Testis (tissue), 3 donors: Measurements from ENCODE around the gene MARCHF3. TPM values are rescaled to one million over a fixed set of nuclear protein-coding genes. Genes with fewer than 3 reads are reported as not detected.

Experiments
- DNase-seq: peaks from one replicate; pipeline ENCODE4 v3.0.0-alpha.2; 2019
- H3K27ac ChIP-seq, 2 donors: fragments of 200-600 bp; sonication (generic); one replicate each; pipeline ENCODE4 v1.5.1; 2019
- H3K27me3 ChIP-seq: fragments of 200-600 bp; sonication (generic); one replicate; pipeline ENCODE4 v1.5.1; 2019
- H3K36me3 ChIP-seq: fragments of 200-600 bp; sonication (generic); one replicate; pipeline ENCODE4 v1.5.1; 2017; ENCODE audit warnings: low read depth; ENCODE audit errors: missing control alignments
- H3K4me1 ChIP-seq: fragments of 200-600 bp; sonication (generic); one replicate; pipeline ENCODE4 v1.5.1; 2019
- H3K4me3 ChIP-seq, 2 donors: fragments of 200-600 bp; sonication (generic); one replicate each; pipeline ENCODE4 v1.5.1; 2017 to 2019
- H3K9me3 ChIP-seq: fragments of 200-600 bp; sonication (generic); one replicate; pipeline ENCODE4 v1.5.1; 2017
- CTCF ChIP-seq, 3 experiments: fragments of 450-650 bp in 2 of 3; fragments of 200-600 bp in 1 of 3; sonication (generic) in 1 of 3; IDR thresholded peaks; one replicate each; pipeline ENCODE4 v1.5.1; 2016 to 2019; ENCODE audit warnings: antibody characterized with exemption in 3 of 3, mild to moderate bottlenecking in 2 of 3, moderate library complexity in 1 of 3
- POLR2A ChIP-seq: fragments of 450-650 bp; IDR thresholded peaks from one replicate; pipeline ENCODE4 v1.6.1; 2017; ENCODE audit warnings: antibody characterized with exemption, mild to moderate bottlenecking, moderate library complexity
- WGBS, 2 donors: methylation state at CpG; one replicate each; pipeline ENCODE4 v1.1.5; 2018; 5-methylcytosine and 5-hydroxymethylcytosine counted together
- intact Hi-C: fragments of 100-400 bp; cut with DNase I; formaldehyde crosslinking; loops from one replicate; pipeline ENCODE4 v1.15.1; 2023; ENCODE audit warnings: low total_unique reads
- polyA plus RNA-seq: library from polyadenylated mRNA; stranded (reverse); fragments of 350-450 nt; fragmentation: Illumina TruSeq; extraction: RNeasy Lipid Tissue Mini Kit (QIAGEN cat#74804); gene quantifications from one replicate; pipeline ENCODE4 v1.2.3, GENCODE V29; 2014; ENCODE audit warnings: low read depth, low replicate concordance; ENCODE audit not compliant: insufficient read depth
- total RNA-seq, 2 donors: library from RNA; depleted of rRNA; stranded (reverse); fragments of >200 nt; gene quantifications; one replicate each; pipeline ENCODE4 v1.2.3, GENCODE V29; 2016

MARCHF3 gene
- total and polyA plus RNA-seq, 3 donors from 2014 or later: 34.0 to 81.9 (median 38.8) TPM

GRCh38 chr5:127015716-127016115 is 14.6 kb downstream of the MARCHF3 start:
- no peak for TF ChIP-seq POLR2A
- TF ChIP-seq CTCF (IDR thresholded peaks at IDR 0.05): no peak
- no peaks in the 10 kb centered on the region for H3K9me3 ChIP-seq
- H3K27me3 ChIP-seq: no peaks in the 10 kb centered on the region
- no peaks in the 10 kb centered on the region for H3K36me3 ChIP-seq
- peaks cover 7% of the 10 kb centered on the region for H3K4me1 ChIP-seq
- DNase-seq: no peak
- no peak overlapping the region for H3K4me3 ChIP-seq
- intact Hi-C loops: no loop called here
- no peak overlapping the region for H3K27ac ChIP-seq
- 81 to 89% methylated on average over 4 of the region's 4 CpGs for WGBS, 2 donors

DNA sequence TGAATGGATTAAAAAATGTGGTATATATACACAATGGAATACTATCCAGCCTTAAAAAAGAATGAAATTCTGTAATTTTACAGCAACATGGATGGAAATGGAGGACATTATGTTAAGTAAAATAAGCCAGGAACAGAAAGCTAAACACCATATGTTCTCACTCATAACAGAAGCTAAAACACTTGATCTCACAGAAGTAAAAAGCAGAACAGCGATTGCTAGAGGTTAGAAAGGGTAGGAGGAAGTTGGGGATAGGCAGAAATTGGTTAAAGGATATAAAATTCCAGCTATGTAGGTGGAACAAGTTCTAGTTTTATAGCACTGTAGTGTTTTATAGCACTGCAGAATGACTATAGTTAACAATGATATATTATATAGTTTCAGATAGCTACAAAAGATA is 15.8 kb downstream of the MARCHF3 start:
- no peak overlapping the region for H3K27ac ChIP-seq
- no peak for DNase-seq
- WGBS, 2 donors: 74 to 96% methylated on average over 1 of the region's 1 CpG
- H3K27me3 ChIP-seq: no peaks in the 10 kb centered on the region
- H3K4me1 ChIP-seq: peaks cover 7% of the 10 kb centered on the region
- intact Hi-C loops: no loop called here
- H3K9me3 ChIP-seq: no peaks in the 10 kb centered on the region
- H3K36me3 ChIP-seq: no peaks in the 10 kb centered on the region
- TF ChIP-seq CTCF (IDR thresholded peaks at IDR 0.05) (no peak), POLR2A (no peak)
- H3K4me3 ChIP-seq: no peak overlapping the region

DNA sequence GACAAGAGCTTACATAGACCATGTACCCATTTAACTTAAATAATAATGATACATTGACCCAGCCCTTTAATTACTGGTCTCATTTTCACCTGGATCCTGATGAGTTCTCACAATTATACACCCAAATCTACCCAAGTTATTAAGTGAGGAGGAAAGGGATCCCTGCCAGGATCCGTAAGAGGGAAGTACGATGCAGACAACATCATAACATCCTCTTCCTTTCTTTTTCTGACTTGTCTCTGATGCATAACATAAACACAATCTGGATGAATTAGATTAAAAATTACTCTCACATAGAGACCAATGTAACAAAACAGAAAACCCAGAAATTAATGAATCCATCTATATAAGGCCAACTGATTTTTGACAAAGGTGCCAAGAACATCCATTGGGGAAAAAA is 17.0 kb downstream of the MARCHF3 start:
- TF ChIP-seq CTCF (IDR thresholded peaks at IDR 0.05) (no peak), POLR2A (no peak)
- Histone ChIP-seq H3K4me1 (peaks cover 7% of the 10 kb centered on the region), H3K27ac (no peak overlapping the region), H3K9me3 (no peaks in the 10 kb centered on the region), H3K27me3 (no peaks in the 10 kb centered on the region), H3K4me3 (no peak overlapping the region), H3K36me3 (no peaks in the 10 kb centered on the region)
- intact Hi-C loops: no loop called here
- WGBS, 2 donors: 72 to 92% methylated on average over 2 of the region's 2 CpGs
- DNase-seq: no peak

DNA sequence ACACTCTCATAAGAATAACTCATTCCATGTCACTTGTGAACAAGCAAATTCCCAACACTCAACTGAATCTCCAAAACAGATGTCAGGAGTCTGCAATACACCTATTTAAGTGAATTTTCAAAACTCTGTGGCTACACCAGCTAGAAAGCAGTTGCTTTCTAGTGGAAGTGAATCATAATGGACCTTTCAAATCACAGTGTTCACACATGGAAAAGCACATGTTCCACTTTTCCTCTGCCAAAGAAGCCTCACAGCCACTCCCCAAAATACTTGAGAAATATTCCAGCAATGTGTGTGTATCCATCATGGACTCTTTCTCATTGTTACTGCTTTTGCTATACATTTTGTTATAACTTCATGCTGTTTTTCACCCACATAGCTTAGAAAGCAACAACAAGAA is 17.4 kb downstream of the MARCHF3 start:
- Histone ChIP-seq H3K9me3 (no peaks in the 10 kb centered on the region), H3K4me1 (peaks cover 9% of the 10 kb centered on the region), H3K36me3 (no peaks in the 10 kb centered on the region), H3K4me3 (no peak overlapping the region), H3K27me3 (no peaks in the 10 kb centered on the region), H3K27ac (no peak overlapping the region)
- TF ChIP-seq POLR2A (no peak), CTCF (IDR thresholded peaks at IDR 0.05) (no peak)
- intact Hi-C loops: no loop called here
- no peak for DNase-seq

DNA sequence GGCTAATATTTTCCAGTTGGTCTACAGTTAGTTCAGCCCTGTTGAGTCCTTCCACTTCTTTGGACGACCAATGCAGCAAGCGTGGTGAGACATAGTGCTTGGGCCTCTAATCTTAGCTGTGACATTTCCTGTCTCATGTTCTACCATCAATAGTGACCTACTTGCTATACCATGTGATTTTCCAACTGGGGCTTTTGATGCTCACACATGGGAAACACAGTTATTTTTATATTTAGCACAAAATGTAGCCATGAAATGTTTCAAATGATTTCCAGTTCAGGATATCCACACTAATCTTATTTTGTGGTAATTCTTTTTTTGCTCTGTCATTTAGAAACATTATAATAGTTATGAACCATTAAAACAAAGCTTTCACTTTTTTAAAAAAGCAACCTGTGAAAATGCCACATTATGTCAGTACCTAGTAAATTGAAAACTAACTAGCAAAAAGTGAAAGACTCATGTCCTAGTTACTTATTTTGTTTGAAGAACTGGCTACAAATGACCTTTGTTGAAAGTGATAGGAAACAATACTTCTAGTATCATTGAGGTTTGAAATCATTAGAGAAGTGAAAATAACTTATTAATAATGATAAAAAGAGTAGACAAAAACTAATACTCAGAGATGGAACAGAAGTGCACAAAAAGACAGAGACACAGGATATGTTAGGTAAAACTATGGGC is 18.3 kb downstream of the MARCHF3 start:
- no peak overlapping the region for H3K4me3 ChIP-seq
- WGBS, 2 donors: 69 to 88% methylated on average over 2 of the region's 2 CpGs
- TF ChIP-seq CTCF (IDR thresholded peaks at IDR 0.05): no peak
- no peak for TF ChIP-seq POLR2A
- no peak overlapping the region for H3K27ac ChIP-seq
- H3K36me3 ChIP-seq: no peaks in the 10 kb centered on the region
- H3K27me3 ChIP-seq: no peaks in the 10 kb centered on the region
- intact Hi-C loops: no loop called here
- H3K9me3 ChIP-seq: no peaks in the 10 kb centered on the region
- DNase-seq: no peak
- H3K4me1 ChIP-seq: peaks cover 11% of the 10 kb centered on the region
